Measurements from ENCODE around the gene BCAM.
"Not testable (repeated sequence)": the region's sequence is repeated elsewhere in the genome, so short reads cannot be mapped to it uniquely, and the experiment has no call there.

The BCAM gene

DNA sequence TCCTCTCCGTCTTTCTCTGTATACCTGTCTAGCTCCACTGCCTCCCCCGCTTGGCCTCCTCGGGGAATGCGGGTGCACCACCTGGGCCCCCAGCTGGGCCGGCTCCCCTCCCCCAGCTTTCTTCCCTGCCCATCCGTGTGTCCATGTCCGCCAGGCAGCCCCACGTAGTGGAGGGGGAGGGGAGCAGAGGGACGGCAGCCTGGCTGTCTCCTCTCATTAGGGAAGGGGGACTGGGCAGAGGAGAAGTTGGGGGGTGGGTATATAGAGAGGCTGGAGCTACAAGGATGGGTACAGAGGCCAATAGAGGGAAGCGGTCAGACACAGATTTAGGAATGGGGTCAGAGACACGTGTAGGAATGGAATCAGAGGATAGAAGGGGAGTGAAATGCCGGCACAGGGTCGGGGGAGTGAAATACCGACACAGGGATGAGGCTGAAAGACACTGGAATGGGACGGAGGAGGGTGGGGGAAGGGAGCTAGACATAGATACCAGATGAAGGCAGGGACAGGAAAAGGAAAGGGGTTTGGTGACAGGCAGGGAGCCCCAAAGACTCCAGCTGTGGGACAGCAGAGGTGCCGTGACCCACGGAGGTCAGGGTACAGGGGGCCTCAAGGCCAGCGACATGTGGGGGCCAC is 40.0 kb downstream of the BCAM start:
- DNase-seq (ENCODE audit: low read depth) = no peak

- no peak for DNase-seq (ENCODE audit: low read depth)
These were observed 41.8 kb downstream of the BCAM start for GRCh38 chr19:44850641-44851109.

DNA sequence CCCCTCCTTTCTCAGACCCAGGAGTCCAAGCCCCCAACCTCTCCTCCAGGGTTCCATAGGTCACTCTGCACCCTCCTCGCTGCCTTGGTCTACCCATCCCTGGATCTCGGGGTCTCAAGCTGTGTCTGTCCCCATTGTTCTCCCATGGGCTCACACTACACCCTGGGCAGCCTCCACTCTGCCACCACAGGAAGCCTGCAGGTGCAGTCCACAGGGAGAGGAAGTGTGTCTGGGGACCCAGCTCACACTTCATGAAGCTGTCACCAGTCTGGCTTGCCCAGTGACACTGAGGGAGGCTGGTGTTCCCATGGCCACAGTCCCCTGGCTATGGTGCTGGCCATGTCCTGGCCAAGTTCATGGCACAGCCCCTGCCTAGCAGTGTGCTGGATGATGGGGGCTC is 42.5 kb downstream of the BCAM start:
- no peak for DNase-seq (ENCODE audit: low read depth)

- DNase-seq (ENCODE audit: low read depth) = no peak
These were observed 46.7 kb downstream of the BCAM start for GRCh38 chr19:44855606-44856005.

DNA sequence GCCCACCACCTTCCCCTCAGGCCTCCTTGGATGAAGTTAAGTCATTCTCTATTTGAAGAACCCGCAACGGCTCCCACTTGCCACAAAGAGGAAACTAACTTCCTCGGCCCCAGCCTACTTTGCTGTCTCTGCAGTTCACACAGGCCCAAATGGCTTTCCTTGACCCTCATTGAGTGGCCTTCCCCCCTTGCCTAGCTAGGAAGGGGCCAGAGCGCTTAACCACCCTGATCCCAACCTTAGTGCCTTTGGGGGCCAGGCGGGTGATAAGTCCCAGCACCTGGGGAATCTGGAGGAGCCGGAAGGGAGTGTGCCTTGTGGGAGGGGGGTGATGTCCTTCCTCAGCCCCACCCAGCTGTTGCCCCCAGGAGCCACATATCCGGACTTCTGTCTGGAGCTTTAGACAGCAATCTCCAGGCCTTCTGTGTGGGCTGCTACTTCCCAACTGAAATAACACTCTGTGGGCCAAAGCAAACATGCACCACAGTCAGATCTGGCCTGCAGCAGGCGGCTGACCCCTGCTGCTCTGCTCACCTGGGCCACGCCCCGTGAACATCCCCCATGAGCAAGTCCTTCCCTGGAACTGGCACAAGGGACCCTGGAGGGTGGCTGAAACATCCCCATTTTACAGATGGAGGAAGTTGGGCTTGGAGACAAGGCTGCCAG is 47.6 kb downstream of the BCAM start:
- DNase-seq (ENCODE audit: low read depth) = no peak

- DNase-seq (ENCODE audit: low read depth) = no peak
These were observed 48.9 kb downstream of the BCAM start for GRCh38 chr19:44857837-44858236.

- DNase-seq (ENCODE audit: low read depth) = not testable (repeated sequence)
These were observed 52.7 kb downstream of the BCAM start for GRCh38 chr19:44861576-44861975.

DNA sequence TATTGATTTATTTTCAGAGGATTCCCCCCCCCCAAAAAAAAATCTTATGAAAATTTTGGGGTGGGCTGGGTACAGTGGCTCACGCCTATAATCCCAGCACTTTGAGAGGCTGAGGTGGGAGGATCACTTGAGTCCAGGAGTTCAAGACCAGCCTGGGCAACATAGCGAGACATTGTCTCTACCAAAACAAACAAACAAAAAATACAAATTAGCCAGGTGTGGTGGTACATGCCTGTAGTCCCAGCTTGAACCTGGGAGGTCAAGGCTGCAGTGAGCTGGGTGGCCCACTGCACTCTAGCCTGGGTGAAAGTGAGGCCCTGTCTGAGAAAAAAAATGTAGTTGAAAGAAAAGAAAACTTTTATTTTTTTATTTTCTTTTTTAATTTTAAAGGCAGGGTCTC is 55.1 kb downstream of the BCAM start:
- no peak for DNase-seq (ENCODE audit: low read depth)

- DNase-seq (ENCODE audit: low read depth) = no peak
These were observed 56.4 kb downstream of the BCAM start for GRCh38 chr19:44865196-44865767.

DNA sequence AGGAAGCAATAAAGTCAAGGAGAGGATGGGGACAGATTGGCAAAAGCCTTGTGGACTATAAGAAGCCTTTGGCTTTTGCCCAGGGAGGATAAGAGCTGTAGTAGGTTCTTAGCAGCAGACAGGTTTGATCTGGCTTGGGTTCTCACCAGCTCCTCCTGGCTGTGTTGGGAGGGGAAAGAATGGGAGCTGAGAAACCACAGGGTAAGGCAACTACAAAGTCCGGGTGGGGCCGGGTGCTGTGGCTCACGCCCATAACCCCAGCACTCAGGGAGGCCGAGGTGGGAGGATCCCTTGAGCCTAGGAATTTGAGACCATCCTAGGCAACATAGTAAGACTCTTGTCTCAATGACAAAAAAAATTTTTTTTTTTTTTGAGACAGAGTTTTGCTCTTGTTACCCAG is 57.8 kb downstream of the BCAM start:
- DNase-seq (ENCODE audit: low read depth) = no peak

DNA sequence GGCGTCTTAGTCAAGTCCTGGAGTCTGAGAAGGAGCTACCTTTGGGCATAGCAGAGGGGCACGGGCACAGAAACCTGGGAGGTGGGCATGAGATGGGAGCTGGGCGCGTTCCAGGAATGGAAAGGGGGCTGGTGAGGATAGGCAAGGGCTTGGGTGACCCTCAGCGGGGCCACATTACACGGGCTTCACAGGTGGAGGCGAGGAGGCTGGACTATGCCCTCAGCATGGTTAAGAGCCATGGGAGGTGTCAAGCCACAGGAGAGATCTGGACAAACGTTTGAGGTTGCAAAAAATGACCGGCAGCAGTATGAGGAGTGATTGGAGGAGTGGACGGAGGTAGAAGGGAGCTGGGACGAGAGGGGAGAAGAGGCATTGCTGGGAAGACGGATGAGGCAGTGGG is 58.7 kb downstream of the BCAM start:
- DNase-seq (ENCODE audit: low read depth) = no peak

- DNase-seq (ENCODE audit: low read depth) = no peak
These were observed 61.0 kb downstream of the BCAM start for GRCh38 chr19:44869733-44870470.

Data from activated T-helper 1 cell treated with Interleukin-2 at 50 U/mL for 16 hours (primary cell).